Transverse colon (tissue), 3 donors: ENCODE results near the gene PLXNA2.

ENCODE experiments used
- EP300 ChIP-seq: sonication (generic); formaldehyde crosslinking; IDR thresholded peaks from one replicate; pipeline ENCODE4 v1.6.1; 2017; ENCODE audit warnings: antibody characterized with exemption, low read depth
- TF ChIP-seq, protein P1 (sequence below), 5 experiments: fragments of 200-600 bp in 3 of 5; fragments of 450-650 bp in 2 of 5; sonication (generic) in 3 of 5; IDR thresholded peaks; 1 replicate in 2 of 5; 2 replicates in 3 of 5; pipeline ENCODE4 v1.5.1; 2016 to 2017; ENCODE audit warnings: antibody characterized with exemption in 5 of 5, inconsistent platforms in 3 of 5, mild to moderate bottlenecking in 2 of 5, moderate library complexity in 1 of 5

DNA sequence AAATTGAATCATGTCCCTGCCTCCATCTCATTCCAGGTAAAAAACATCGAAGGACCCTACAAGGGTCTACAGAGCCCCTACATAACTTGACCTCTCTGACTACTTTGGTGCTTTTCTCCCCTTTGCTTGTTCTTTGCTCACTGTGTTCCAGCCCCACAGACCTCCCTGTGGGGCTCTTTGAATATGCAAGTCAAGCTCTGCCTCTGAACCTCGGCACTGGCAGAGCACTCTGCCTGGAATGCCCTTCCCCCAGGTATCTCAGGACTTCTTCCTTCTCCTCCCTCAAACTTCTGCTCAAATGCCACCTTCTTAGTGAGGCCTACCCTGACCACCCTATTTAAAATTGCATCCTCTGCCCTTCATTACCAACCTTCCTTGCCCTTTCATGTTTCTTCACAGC, 245.5 kb downstream of the PLXNA2 start:
- TF ChIP-seq, protein P1, sequence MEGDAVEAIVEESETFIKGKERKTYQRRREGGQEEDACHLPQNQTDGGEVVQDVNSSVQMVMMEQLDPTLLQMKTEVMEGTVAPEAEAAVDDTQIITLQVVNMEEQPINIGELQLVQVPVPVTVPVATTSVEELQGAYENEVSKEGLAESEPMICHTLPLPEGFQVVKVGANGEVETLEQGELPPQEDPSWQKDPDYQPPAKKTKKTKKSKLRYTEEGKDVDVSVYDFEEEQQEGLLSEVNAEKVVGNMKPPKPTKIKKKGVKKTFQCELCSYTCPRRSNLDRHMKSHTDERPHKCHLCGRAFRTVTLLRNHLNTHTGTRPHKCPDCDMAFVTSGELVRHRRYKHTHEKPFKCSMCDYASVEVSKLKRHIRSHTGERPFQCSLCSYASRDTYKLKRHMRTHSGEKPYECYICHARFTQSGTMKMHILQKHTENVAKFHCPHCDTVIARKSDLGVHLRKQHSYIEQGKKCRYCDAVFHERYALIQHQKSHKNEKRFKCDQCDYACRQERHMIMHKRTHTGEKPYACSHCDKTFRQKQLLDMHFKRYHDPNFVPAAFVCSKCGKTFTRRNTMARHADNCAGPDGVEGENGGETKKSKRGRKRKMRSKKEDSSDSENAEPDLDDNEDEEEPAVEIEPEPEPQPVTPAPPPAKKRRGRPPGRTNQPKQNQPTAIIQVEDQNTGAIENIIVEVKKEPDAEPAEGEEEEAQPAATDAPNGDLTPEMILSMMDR (IDR thresholded peaks at IDR 0.05) = no peak
- no peak for TF ChIP-seq EP300
